GM12873 (cell line): ENCODE data around the gene TYSND1.

Source experiments
- CTCF ChIP-seq: IDR thresholded peaks from 2 replicates; pipeline ENCODE4 v1.5.1; 2012; ENCODE audit warnings: low read depth, mild to moderate bottlenecking, moderate library complexity, low read length, control low read depth; ENCODE audit not compliant: insufficient read depth; ENCODE audit errors: missing control alignments

TYSND1 gene

DNA sequence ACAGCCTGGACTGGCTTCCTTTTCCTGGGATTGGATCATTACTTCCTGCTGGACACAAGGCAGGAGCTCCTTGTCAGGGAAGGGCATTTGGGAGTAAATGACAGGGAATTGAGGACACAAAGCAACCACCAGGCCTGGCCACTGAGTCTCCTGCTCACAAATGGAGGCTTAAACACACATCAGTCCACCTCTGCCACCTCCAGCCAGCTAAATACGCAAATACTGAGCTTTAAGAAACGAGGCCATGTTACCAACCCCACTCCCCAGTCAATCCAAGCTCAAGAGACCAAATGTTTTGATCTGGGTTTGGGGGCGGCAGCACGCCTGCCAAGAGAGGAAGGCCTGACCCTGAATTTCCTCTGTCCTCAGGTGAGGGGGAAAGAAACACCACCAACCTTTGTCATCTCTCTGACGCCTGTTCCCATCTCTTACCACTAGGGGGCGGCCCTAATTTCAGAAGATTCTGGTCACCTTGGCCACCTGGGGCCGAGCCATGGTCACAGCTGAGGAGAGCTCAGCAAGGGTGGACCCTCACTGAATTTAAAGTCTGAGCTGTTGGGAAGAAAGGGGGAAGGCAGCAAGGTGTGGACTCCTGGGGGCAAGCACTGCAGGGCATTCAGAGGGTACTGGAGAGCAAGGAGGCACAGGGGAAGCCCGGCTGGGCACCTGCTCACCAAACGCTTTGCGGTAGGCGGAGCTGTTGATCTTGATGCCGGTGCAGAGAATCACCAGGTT, 30.4 kb downstream of the TYSND1 start:
- TF ChIP-seq CTCF = peak; percentile 88

DNA sequence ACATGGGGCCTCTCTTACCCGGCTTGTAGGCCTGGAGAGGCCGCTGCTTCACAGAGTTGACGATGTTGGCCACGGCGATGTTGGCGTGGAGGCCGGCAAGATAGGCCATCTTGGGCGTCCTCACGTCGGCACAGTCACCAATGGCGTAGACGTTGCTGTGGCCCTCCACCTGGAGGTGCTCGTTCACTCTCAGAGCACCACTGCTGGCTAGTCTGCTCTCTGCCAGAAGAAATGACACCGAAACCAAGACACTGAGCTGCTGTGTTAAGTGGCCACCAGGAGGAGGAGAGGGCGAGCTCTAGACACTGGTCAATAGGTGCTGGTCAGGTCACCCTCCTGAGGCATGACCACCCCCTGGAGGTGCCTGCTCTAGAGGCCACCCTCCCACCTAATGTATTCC, 31.6 kb downstream of the TYSND1 start:
- TF ChIP-seq CTCF = no peak

DNA sequence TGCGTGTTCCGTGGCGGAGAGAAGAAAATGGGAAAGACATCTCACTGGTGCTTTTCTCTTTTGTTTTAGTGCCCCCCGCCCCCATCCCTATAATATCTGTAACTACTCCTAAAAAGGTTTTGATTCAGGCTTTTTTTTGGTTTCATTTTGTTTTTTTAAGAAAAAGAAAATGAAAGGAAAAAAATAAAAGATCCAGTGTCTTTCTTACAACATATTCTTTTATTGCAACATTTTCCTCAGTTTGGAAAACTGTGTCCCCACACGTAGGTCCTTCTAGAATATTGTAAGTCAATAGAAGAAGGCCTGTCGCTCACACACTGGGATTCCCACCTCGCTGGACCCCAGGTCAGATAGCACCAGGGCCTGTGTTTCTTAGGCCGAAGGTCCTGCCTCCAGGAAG, 34.4 kb downstream of the TYSND1 start:
- no peak for TF ChIP-seq CTCF

DNA sequence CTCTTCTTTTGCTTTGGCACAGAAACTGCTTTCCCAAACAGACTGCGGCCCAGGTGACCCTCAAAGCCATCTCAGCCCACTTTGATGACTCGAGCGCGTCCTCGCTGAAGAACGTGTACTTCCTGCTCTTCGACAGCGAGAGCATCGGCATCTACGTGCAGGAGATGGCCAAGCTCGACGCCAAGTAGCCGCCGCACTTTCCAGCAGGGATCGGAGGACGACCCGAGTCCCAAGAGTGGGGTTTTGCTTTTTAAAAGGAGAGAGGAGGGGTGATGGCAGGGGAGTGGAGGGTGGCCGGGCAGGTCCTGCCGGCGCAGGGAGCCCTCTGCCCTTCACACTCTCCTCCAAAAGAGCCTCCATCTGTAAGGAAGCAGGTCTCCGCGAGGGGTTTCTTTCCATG, 35.0 kb downstream of the TYSND1 start:
- TF ChIP-seq CTCF = no peak

DNA sequence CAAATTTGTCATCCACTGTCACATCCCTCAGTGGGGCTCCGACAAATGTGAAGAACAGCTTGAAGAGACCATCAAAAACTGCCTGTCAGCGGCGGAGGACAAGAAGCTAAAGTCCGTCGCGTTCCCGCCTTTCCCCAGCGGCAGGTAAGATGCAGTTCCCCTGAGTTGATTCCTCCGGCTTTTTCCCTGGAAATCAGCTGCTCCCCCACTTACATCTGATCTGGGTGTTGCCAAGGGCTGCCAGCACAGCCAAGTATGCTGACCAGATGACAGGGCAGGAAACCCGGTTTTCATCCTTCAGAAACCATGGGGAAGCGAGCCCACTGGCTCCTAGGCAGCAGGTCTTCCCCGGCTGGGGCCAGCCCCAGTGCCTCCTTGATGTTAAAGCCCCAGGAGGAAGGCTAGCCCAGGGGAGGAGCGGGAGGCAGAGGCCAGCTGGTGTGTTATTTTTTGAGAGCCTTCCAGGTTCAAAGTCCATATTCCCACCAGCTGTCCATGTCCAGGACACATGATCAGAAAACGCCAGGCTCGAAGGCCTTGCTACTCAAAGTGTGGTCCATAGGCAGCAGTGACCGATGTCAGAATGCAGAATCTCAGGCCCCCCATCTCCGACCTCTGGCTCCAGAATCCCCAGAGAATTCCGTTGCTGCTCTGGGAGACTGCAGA, 37.3 kb downstream of the TYSND1 start:
- no peak for TF ChIP-seq CTCF

GRCh38 chr10:70106958-70107791, 39.3 kb downstream of the TYSND1 start:
- TF ChIP-seq CTCF = peak; percentile 65

DNA sequence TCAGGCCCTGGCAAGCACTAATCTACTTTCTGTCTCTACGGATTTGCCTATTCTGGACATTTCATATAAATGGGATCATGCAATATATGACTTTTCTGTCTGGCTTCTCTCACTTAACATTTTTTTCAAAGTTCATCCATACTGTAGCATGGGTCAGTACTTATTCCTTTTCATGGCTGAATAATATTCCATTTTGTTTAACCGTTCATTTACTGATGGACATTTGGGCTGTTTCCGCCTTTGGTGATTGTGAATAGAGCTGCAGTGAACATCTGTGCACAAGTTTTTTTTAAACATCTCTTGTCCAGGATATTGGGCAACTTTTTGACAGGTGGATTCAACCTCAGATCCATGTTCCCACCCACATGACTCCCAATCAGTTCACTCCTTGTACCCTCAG, 44.8 kb downstream of the TYSND1 start:
- no peak for TF ChIP-seq CTCF
